Measurements from ENCODE around the gene TCF7. TPM values are rescaled to one million over a fixed set of nuclear protein-coding genes. Genes with fewer than 3 reads are reported as not detected.

TCF7 gene
- total RNA-seq, 1 donor = 3.3 TPM

DNA sequence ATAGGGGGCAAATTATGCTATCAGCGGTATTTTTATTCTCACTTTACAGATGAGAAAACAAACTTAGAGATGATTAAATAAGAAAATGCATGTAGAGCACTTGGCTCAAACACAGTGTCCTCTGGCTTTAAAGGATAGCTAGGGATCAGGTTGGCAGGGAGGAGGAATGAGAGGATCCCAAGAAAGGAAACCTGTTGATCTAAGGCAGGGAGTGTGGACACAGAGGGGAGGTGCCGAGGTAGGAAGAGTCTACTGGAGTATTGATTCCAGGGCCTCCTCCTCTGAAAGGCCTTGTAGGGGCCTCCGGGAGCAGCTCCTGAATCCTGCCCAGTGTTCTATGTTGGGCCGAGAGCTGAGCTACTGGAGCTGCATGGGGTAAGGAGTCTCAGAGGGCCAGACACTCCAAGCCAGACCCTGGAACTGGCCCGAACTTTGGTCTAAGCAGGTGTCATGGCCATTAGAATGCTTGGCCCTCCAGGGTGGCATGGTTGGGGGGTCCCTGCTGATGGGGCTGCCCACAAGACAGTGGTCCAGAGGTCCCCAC, 30.4 kb upstream of the TCF7 start:
- Histone ChIP-seq H3K4me3 (ENCODE audit: insufficient read depth, low read length) (no peak overlapping the region), H3K27me3 (ENCODE audit: insufficient read depth, low read length) (no peaks in the 10 kb centered on the region), H3K79me2 (ENCODE audit: insufficient read depth, low read length) (no peaks in the 10 kb centered on the region), H3K4me2 (ENCODE audit: insufficient read depth, low read length) (no peak overlapping the region), H2AFZ (ENCODE audit: low read length) (no peak overlapping the region), H3K27ac (ENCODE audit: low read depth, low read length) (no peak overlapping the region), H4K20me1 (ENCODE audit: insufficient read depth, low read length) (no peaks in the 10 kb centered on the region), H3K36me3 (ENCODE audit: insufficient read depth, low read length) (no peaks in the 10 kb centered on the region), H3K9me3 (ENCODE audit: low read depth, low read length) (no peaks in the 10 kb centered on the region), H3K4me1 (ENCODE audit: insufficient read depth, low read length) (peaks cover 13% of the 10 kb centered on the region)
- TF ChIP-seq CTCF (IDR thresholded peaks at IDR 0.05; ENCODE audit: extremely low read depth, low read depth, low read length) = no peak
- no peak for DNase-seq (ENCODE audit: insufficient read length, low spot score, missing footprints)

DNA sequence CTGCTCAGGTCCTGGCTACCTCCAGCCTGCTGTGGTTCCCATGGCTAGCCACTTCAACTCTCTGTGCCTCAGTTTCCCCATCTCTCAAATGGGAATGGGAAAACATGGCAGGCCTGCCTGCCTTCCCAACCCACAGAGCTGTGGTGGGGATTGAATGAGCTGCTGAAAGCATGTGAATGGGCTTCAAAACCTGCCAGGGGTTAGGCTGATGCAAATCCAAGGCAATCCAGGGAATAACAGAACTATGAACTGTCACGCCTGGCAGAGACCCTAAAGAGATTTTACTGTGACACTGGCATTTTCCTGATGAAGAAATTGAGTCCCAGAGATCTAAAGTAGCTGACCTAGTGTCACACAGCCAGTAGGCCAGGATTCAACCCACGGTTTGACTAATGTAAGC, 29.9 kb upstream of the TCF7 start:
- Histone ChIP-seq H2AFZ (ENCODE audit: low read length) (no peak overlapping the region), H3K4me3 (ENCODE audit: insufficient read depth, low read length) (no peak overlapping the region), H3K27ac (ENCODE audit: low read depth, low read length) (no peak overlapping the region), H3K4me2 (ENCODE audit: insufficient read depth, low read length) (no peak overlapping the region), H4K20me1 (ENCODE audit: insufficient read depth, low read length) (no peaks in the 10 kb centered on the region), H3K4me1 (ENCODE audit: insufficient read depth, low read length) (peaks cover 13% of the 10 kb centered on the region), H3K27me3 (ENCODE audit: insufficient read depth, low read length) (no peaks in the 10 kb centered on the region), H3K79me2 (ENCODE audit: insufficient read depth, low read length) (no peaks in the 10 kb centered on the region), H3K36me3 (ENCODE audit: insufficient read depth, low read length) (no peaks in the 10 kb centered on the region), H3K9me3 (ENCODE audit: low read depth, low read length) (no peaks in the 10 kb centered on the region)
- no peak for DNase-seq (ENCODE audit: insufficient read length, low spot score, missing footprints)
- no peak for TF ChIP-seq CTCF (IDR thresholded peaks at IDR 0.05; ENCODE audit: extremely low read depth, low read depth, low read length)

- no peaks in the 10 kb centered on the region for H3K9me3 ChIP-seq (ENCODE audit: low read depth, low read length)
- peaks cover 13% of the 10 kb centered on the region for H3K4me1 ChIP-seq (ENCODE audit: insufficient read depth, low read length)
- no peak overlapping the region for H3K4me3 ChIP-seq (ENCODE audit: insufficient read depth, low read length)
- H3K27me3 ChIP-seq (ENCODE audit: insufficient read depth, low read length) = no peaks in the 10 kb centered on the region
- no peak overlapping the region for H2AFZ ChIP-seq (ENCODE audit: low read length)
- TF ChIP-seq CTCF (IDR thresholded peaks at IDR 0.05; ENCODE audit: extremely low read depth, low read depth, low read length) = no peak
- H4K20me1 ChIP-seq (ENCODE audit: insufficient read depth, low read length) = no peaks in the 10 kb centered on the region
- no peaks in the 10 kb centered on the region for H3K79me2 ChIP-seq (ENCODE audit: insufficient read depth, low read length)
- DNase-seq (ENCODE audit: insufficient read length, low spot score, missing footprints) = no peak
- H3K27ac ChIP-seq (ENCODE audit: low read depth, low read length) = no peak overlapping the region
- no peaks in the 10 kb centered on the region for H3K36me3 ChIP-seq (ENCODE audit: insufficient read depth, low read length)
- H3K4me2 ChIP-seq (ENCODE audit: insufficient read depth, low read length) = no peak overlapping the region
These were observed 29.1 kb upstream of the TCF7 start for GRCh38 chr5:134085411-134085810.

- H3K4me3 ChIP-seq (ENCODE audit: insufficient read depth, low read length) = no peak overlapping the region
- no peaks in the 10 kb centered on the region for H3K27me3 ChIP-seq (ENCODE audit: insufficient read depth, low read length)
- no peak overlapping the region for H3K4me2 ChIP-seq (ENCODE audit: insufficient read depth, low read length)
- H3K9me3 ChIP-seq (ENCODE audit: low read depth, low read length) = no peaks in the 10 kb centered on the region
- TF ChIP-seq CTCF (IDR thresholded peaks at IDR 0.05; ENCODE audit: extremely low read depth, low read depth, low read length) = no peak
- no peak overlapping the region for H3K27ac ChIP-seq (ENCODE audit: low read depth, low read length)
- no peaks in the 10 kb centered on the region for H3K36me3 ChIP-seq (ENCODE audit: insufficient read depth, low read length)
- H4K20me1 ChIP-seq (ENCODE audit: insufficient read depth, low read length) = no peaks in the 10 kb centered on the region
- no peak for DNase-seq (ENCODE audit: insufficient read length, low spot score, missing footprints)
- peaks cover 13% of the 10 kb centered on the region for H3K4me1 ChIP-seq (ENCODE audit: insufficient read depth, low read length)
- H2AFZ ChIP-seq (ENCODE audit: low read length) = no peak overlapping the region
- no peaks in the 10 kb centered on the region for H3K79me2 ChIP-seq (ENCODE audit: insufficient read depth, low read length)
These were observed 28.1 kb upstream of the TCF7 start for GRCh38 chr5:134086225-134086942.
